Activated naive CD4-positive, alpha-beta T cell treated with anti-CD3 and anti-CD28 coated beads, Interleukin-2, amount 50 U/mL, for 24 hours (primary cell): ENCODE results near the gene KRTAP12-1.
A peak's percentile ranks its signal among the peaks of the same experiment; 100 is the strongest.
"Not testable (repeated sequence)": the region's sequence is repeated elsewhere in the genome, so short reads cannot be mapped to it uniquely, and the experiment has no call there.

ENCODE experiments used
- H3K27ac Mint-ChIP-seq: one replicate; pipeline ENCODE4 v1.8.0; 2021; ENCODE audit warnings: mild to moderate bottlenecking, mixed read lengths
- H3K27me3 Mint-ChIP-seq: one replicate; pipeline ENCODE4 v1.8.0; 2021; ENCODE audit warnings: mixed read lengths
- H3K36me3 Mint-ChIP-seq: one replicate; pipeline ENCODE4 v1.8.0; 2021; ENCODE audit warnings: mixed read lengths
- H3K4me1 Mint-ChIP-seq: one replicate; pipeline ENCODE4 v1.8.0; 2021; ENCODE audit warnings: mixed read lengths
- H3K4me3 Mint-ChIP-seq: one replicate; pipeline ENCODE4 v1.8.0; 2021; ENCODE audit warnings: mild to moderate bottlenecking, mixed read lengths
- H3K9me3 Mint-ChIP-seq: one replicate; pipeline ENCODE4 v1.8.0; 2021; ENCODE audit warnings: mixed read lengths

KRTAP12-1 gene

DNA sequence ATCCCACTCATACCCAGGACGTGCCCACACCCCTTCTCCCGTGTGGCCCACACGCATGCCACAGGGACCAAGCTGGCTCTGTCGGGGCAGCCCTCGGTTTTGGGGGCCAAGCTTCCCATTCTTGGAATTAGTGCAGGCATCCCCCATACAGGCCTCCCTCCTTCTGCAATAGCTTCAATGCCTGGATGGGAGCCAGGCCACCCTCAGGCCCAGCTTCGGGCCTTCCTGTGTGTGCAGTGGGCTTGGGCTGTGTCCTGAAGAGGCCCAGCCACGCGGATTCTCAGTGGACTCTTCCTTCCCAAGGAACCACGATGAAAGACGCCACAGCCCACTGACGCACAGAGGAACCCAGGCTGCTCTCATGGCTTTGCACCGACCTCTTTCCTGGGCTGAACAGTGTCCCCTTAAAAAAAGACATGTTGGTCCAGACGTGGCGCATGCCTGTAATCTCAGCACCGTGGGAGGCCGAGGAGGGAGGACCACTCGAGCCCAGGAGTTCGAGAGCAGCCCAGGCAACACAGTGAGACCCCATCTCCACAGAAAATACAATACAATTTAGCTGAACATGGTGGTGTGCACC, 32.4 kb downstream of the KRTAP12-1 start:
- H3K4me3 Mint-ChIP-seq = no peak overlapping the region
- H3K4me1 Mint-ChIP-seq = peaks cover 16% of the 10 kb centered on the region

GRCh38 chr21:44648557-44649311, 33.2 kb downstream of the KRTAP12-1 start:
- Mint-ChIP-seq H3K4me1 (peaks cover 8% of the 10 kb centered on the region), H3K9me3 (peaks cover 10% of the 10 kb centered on the region), H3K27ac (no peak overlapping the region), H3K36me3 (peaks cover 8% of the 10 kb centered on the region), H3K4me3 (no peak overlapping the region), H3K27me3 (no peaks in the 10 kb centered on the region)

More for the DNA sequence above, 32.4 kb downstream of the KRTAP12-1 start:
- Mint-ChIP-seq H3K36me3 (peaks cover 4% of the 10 kb centered on the region), H3K9me3 (peaks cover 5% of the 10 kb centered on the region), H3K27me3 (no peaks in the 10 kb centered on the region), H3K27ac (no peak overlapping the region)

DNA sequence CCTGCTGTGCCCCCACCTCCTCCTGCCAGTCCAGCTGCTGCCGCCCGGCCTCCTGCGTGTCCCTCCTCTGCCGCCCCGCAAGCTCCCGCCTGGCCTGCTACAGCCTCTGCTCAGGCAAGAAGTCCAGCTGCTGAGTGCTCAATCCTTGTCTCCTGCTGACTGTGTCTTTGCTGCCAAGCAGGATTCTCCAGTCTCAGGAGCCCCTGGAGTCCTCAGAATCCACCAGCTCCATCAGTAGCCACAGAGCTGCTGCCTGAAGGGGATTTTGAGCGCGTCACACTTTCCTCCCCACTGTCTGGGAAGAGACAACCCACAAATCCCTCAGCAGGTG, 34.8 kb downstream of the KRTAP12-1 start:
- H3K27ac Mint-ChIP-seq = no peak overlapping the region
- no peak overlapping the region for H3K4me3 Mint-ChIP-seq
- H3K27me3 Mint-ChIP-seq = no peaks in the 10 kb centered on the region
- H3K4me1 Mint-ChIP-seq = peaks cover 3% of the 10 kb centered on the region
- peaks cover 11% of the 10 kb centered on the region for H3K9me3 Mint-ChIP-seq
- peaks cover 8% of the 10 kb centered on the region for H3K36me3 Mint-ChIP-seq

DNA sequence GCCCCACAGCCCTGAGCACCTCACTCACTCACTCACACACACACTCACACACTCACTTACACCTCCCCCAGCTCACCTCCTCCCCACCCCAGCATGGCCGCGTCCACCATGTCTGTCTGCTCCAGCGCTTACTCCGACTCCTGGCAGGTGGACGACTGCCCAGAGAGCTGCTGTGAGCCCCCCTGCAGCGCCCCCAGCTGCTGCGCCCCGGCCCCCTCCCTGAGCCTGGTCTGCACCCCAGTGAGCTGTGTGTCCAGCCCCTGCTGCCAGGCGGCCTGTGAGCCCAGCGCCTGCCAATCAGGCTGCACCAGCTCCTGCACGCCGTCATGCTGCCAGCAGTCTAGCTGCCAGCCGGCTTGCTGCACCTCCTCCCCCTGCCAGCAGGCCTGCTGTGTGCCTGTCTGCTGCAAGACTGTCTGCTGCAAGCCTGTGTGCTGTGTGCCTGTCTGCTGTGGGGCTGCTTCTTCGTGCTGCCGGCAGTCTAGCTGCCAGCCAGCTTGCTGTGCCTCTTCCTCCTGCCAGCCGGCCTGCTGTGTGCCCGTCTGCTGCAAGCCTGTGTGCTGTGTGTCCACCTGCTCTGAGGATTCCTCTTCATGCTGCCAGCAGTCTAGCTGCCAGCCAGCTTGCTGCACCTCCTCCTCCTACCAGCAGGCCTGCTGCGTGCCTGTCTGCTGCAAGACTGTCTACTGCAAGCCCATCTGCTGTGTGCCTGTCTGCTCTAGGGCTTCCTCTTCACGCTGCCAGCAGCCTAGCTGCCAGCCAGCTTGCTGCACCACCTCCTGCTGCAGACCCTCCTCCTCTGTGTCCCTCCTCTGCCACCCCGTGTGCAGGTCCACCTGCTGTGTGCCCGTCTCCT, 35.4 kb downstream of the KRTAP12-1 start, which contains the start of gene KRTAP10-11:
KRTAP10-11 (plus strand) TSS at position 49 of the 856 bp plus-strand sequence; CDS start at position 94, 45 bp downstream.
- H3K4me3 Mint-ChIP-seq, H3K36me3 Mint-ChIP-seq, H3K27me3 Mint-ChIP-seq, H3K4me1 Mint-ChIP-seq: not testable (repeated sequence)
- Mint-ChIP-seq H3K27ac (peak within 1 kb of the TSS; percentile 70), H3K9me3 (peaks cover 14% of the 10 kb centered on the region)

DNA sequence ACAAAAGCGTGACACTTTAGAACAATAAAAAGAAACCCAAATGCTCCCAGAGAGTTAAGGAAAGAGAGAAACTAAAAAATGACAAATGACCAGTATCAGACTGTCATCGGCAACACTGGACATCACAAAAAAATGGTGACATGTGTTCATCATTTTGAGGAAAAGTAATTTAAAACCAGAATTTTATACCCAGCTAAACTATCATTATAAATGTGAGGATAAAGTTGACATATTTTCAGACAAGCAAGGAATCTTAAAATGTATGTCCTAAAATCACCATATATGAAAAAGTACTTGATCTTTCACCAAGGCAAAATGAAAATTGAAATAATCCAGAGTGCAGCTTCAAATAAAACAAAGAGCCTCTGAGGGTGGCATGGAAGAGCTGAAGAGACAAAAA, 37.1 kb downstream of the KRTAP12-1 start:
- peaks cover 8% of the 10 kb centered on the region for H3K36me3 Mint-ChIP-seq
- H3K4me1 Mint-ChIP-seq = no peaks in the 10 kb centered on the region
- peaks cover 22% of the 10 kb centered on the region for H3K9me3 Mint-ChIP-seq
- H3K27me3 Mint-ChIP-seq = no peaks in the 10 kb centered on the region
- no peak overlapping the region for H3K4me3 Mint-ChIP-seq
- peak overlapping the region; percentile 62 for H3K27ac Mint-ChIP-seq

DNA sequence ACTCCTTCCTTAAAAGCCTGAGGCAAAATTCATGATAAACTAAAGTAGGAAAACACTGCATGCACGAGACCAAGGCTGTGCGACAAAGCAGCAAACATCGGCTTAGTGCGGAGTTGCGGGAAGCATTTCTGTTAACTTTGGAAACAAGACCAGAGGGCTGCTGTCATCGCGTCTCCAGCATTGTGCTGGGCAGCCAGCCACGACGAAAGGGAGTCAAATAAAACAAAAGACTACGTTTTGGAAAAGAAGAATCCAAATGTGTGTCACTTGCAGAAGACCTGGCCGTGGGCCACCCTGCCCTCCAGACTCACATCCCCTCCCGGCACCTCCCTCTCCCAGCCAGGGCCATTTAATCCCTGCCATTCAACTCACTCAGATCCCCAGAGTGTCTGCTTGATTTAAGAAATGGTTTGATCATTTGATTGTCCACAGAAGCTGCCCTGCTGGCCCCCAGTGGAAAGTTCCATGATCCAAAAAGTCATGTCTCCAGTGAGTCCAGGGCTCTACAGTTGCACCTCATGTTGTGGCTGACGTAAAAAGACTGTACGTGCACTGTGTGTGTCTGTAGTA, 38.1 kb downstream of the KRTAP12-1 start:
- H3K4me1 Mint-ChIP-seq = no peaks in the 10 kb centered on the region
- H3K4me3 Mint-ChIP-seq = no peak overlapping the region
- H3K27ac Mint-ChIP-seq = no peak overlapping the region
- H3K9me3 Mint-ChIP-seq = peaks cover 22% of the 10 kb centered on the region
- peaks cover 8% of the 10 kb centered on the region for H3K36me3 Mint-ChIP-seq
- no peaks in the 10 kb centered on the region for H3K27me3 Mint-ChIP-seq

GRCh38 chr21:44640761-44641160, 41.2 kb downstream of the KRTAP12-1 start:
- Mint-ChIP-seq H3K27me3 (no peaks in the 10 kb centered on the region), H3K4me1 (no peaks in the 10 kb centered on the region), H3K4me3 (no peak overlapping the region), H3K27ac (no peak overlapping the region), H3K36me3 (peaks cover 8% of the 10 kb centered on the region), H3K9me3 (peaks cover 22% of the 10 kb centered on the region)

DNA sequence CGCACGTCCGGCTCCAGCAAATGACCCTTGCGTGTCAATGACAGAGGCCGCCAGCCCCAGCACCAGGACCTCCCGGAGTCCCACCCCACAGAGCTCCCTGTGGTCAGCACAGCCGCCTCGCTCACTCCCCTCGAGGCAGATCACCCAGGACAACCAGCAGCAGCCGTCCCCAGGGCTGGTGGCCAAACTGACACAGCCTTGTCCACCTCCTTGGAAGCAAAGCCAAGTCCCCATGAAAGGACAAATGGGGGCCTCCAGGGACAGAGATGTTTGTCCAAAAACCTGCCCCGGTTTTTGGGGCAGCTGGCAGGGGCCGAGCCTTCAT, 42.7 kb downstream of the KRTAP12-1 start:
- Mint-ChIP-seq H3K27me3 (no peaks in the 10 kb centered on the region), H3K27ac (peak overlapping the region; percentile 65), H3K4me3 (no peak overlapping the region), H3K36me3 (peaks cover 2% of the 10 kb centered on the region), H3K4me1 (no peaks in the 10 kb centered on the region), H3K9me3 (peaks cover 17% of the 10 kb centered on the region)

- H3K36me3 Mint-ChIP-seq, H3K27me3 Mint-ChIP-seq, H3K4me3 Mint-ChIP-seq, H3K4me1 Mint-ChIP-seq: not testable (repeated sequence)
- Mint-ChIP-seq H3K9me3 (peaks cover 21% of the 10 kb centered on the region), H3K27ac (peak overlapping the region; percentile 65)
Observed at GRCh38 chr21:44638506-44639330, 43.2 kb downstream of the KRTAP12-1 start.

DNA sequence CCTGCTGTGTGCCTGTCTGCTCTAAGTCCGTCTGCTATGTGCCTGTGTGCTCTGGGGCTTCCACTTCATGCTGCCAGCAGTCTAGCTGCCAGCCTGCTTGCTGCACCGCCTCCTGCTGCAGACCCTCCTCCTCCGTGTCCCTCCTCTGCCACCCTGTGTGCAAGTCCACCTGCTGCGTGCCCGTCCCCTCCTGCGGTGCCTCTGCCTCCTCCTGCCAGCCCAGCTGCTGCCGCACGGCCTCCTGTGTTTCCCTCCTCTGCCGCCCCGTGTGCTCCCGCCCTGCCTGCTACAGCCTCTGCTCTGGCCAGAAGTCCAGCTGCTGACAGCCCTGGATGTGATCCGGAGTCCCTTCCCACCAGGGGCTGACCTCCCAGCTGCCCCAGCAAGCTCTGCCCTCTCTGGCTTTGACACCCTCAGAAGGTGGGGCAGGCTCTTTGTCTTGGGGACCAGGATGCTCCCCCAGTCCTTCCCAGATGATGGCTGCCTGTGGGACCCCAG, 44.1 kb downstream of the KRTAP12-1 start:
- not testable (repeated sequence) for H3K27ac Mint-ChIP-seq, H3K4me3 Mint-ChIP-seq, H3K27me3 Mint-ChIP-seq, H3K4me1 Mint-ChIP-seq, H3K36me3 Mint-ChIP-seq
- H3K9me3 Mint-ChIP-seq = peaks cover 29% of the 10 kb centered on the region

- no peak within 1 kb of the TSS for H3K4me3 Mint-ChIP-seq
- H3K36me3 Mint-ChIP-seq = peaks cover 5% of the 10 kb centered on the region
- H3K27me3 Mint-ChIP-seq = no peaks in the 10 kb centered on the region
- peaks cover 29% of the 10 kb centered on the region for H3K9me3 Mint-ChIP-seq
- H3K27ac Mint-ChIP-seq = peak within 1 kb of the TSS; percentile 76
- H3K4me1 Mint-ChIP-seq = no peaks in the 10 kb centered on the region
Observed at GRCh38 chr21:44637018-44637850, 44.7 kb downstream of the KRTAP12-1 start, which contains the start of gene KRTAP10-10. TSS of gene KRTAP10-10 (plus strand) at chr21:44637356. CDS start at chr21:44637418, 62 bp downstream.

DNA sequence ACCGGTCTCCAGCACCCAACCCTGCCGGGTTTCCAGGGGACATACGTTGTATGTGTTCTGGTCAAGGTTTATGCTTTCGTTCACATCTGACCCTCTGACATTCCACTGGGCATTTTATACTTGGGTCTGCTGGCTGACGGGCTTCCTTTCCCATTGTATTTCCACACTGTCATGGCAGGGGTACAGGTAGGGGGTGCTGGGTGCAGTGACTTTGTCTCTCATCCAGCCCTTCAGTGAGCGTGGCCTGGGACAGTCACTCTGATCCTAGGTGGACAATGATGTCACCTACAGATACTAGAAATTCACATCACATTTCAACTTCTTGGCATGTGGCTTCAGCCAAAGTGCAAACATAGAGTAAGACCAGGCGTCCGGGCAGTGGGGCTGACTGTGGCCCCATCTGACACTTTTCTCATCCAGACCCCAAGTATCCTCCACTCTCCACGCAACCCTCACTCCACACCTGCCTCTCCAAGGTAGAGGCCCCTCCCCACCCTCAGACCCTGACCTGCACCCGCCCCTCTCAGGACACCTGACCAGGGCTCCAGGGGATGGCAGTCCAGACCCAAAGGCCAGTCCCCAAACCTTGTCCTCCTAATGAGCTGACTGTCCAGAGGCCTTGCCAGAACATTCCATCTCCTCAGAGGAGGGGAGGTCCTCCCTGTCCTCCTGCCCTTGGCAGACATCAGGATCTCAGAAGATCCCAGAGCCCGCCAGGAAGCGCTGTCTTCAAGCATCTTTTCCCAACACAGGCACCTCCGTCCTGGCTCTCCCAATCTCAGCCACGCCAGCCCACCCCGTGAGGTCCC, 45.5 kb downstream of the KRTAP12-1 start:
- H3K27ac Mint-ChIP-seq = peak overlapping the region; percentile 76
- no peaks in the 10 kb centered on the region for H3K27me3 Mint-ChIP-seq
- H3K9me3 Mint-ChIP-seq = peaks cover 29% of the 10 kb centered on the region
- no peak overlapping the region for H3K4me3 Mint-ChIP-seq
- peaks cover 5% of the 10 kb centered on the region for H3K36me3 Mint-ChIP-seq
- H3K4me1 Mint-ChIP-seq = no peaks in the 10 kb centered on the region

- Mint-ChIP-seq H3K27me3 (no peaks in the 10 kb centered on the region), H3K27ac (no peak overlapping the region), H3K9me3 (peaks cover 33% of the 10 kb centered on the region), H3K4me3 (no peak overlapping the region), H3K36me3 (peaks cover 13% of the 10 kb centered on the region), H3K4me1 (peaks cover 32% of the 10 kb centered on the region)
Observed at GRCh38 chr21:44632067-44632466, 49.9 kb downstream of the KRTAP12-1 start.
